Right lobe of liver (tissue), 6 donors: Measurements from ENCODE around the gene HACD1. TPM values are rescaled to one million over a fixed set of nuclear protein-coding genes. Genes with fewer than 3 reads are reported as not detected.

Experiments
- ATAC-seq, 4 donors: fragments of 200-7000 bp; cut with Tn5 transposase; one replicate each; pipeline ENCODE4 v1.9.1; 2020; ENCODE audit warnings: mild to moderate bottlenecking in 4 of 4, moderate library complexity in 4 of 4
- DNase-seq, 3 donors: peaks; one replicate each; pipeline ENCODE4 v3.0.0-alpha.2; 2020
- H3K27ac ChIP-seq, 3 donors: fragments of 200-600 bp; one replicate each; pipeline ENCODE4 v1.8.0; 2022
- H3K27me3 ChIP-seq, 2 donors: fragments of 200-600 bp; one replicate each; pipeline ENCODE4 v1.8.0; 2022
- H3K36me3 ChIP-seq, 4 donors: fragments of 200-600 bp; sonication (generic) in 1 of 4; one replicate each; pipeline versions ENCODE4 v1.5.1 to v1.8.0; 2017 to 2022; ENCODE audit warnings: control low read depth in 1 of 4
- H3K4me1 ChIP-seq, 4 donors: fragments of 200-600 bp; sonication (generic) in 1 of 4; one replicate each; pipeline versions ENCODE4 v1.5.1 to v1.8.0; 2017 to 2022; ENCODE audit warnings: control low read depth in 1 of 4
- H3K4me3 ChIP-seq, 3 donors: fragments of 200-600 bp; one replicate each; pipeline ENCODE4 v1.8.0; 2022
- H3K9me3 ChIP-seq, 4 donors: fragments of 200-600 bp; sonication (generic) in 1 of 4; one replicate each; pipeline versions ENCODE4 v1.5.1 to v1.8.0; 2017 to 2022; ENCODE audit warnings: control low read depth in 1 of 4
- CTCF ChIP-seq, 4 donors: fragments of 200-600 bp in 3 of 4; fragments of 450-650 bp in 1 of 4; IDR thresholded peaks; one replicate each; pipeline versions ENCODE4 v1.5.1 to v1.8.0; 2016 to 2022; ENCODE audit warnings: antibody characterized with exemption in 4 of 4, mild to moderate bottlenecking in 2 of 4
- POLR2A ChIP-seq: fragments of 450-650 bp; IDR thresholded peaks from one replicate; pipeline ENCODE4 v1.6.1; 2017; ENCODE audit warnings: antibody characterized with exemption, mild to moderate bottlenecking
- WGBS: methylation state at CpG from one replicate; pipeline ENCODE4 v1.1.6; 2018; ENCODE audit warnings: low coverage, low lambda C conversion rate; ENCODE audit not compliant: insufficient coverage; ENCODE audit errors: missing lambda C conversion rate; 5-methylcytosine and 5-hydroxymethylcytosine counted together
- intact Hi-C, 2 donors: fragments of 100-400 bp; cut with DNase I; formaldehyde crosslinking; loops; one replicate each; pipeline versions ENCODE4 v1.11.2 to v1.14.1; 2022
- total RNA-seq, 6 experiments: library from RNA; depleted of rRNA in 2 of 6; stranded (reverse); fragments of >200 nt in 2 of 6; fragmentation: NEBNext Ultra II Directional in 3 of 6; extraction: Animal tissue kit (Norgen Biotek cat#: 25700) in 3 of 6; gene quantifications; one replicate each; pipeline versions ENCODE4 v1.1.0 to v1.2.4, GENCODE V29; 2016 to 2023
- donor health status: DM: no; HTN: yes; CAD: no.
- donor health status: DM: no; HTN: no; CAD: no.
- donor health status: DM: no; HTN: no; CAD: no.
- donor health status: DM: no; HTN: yes; CAD: no.
- donor health status: DM: no; HTN: yes; CAD: no.

HACD1 gene
- total RNA-seq, 6 experiments from 2014 or later = 0.79 to 6.4 (median 1.7) TPM

GRCh38 chr10:17655009-17655408 is 37.8 kb upstream of the HACD1 start:
- H3K4me3 ChIP-seq = no peak overlapping the region
- intact Hi-C loops = no loop called here
- WGBS = 88% methylated on average over 3 of the region's 3 CpGs
- no peaks in the 10 kb centered on the region for H3K36me3 ChIP-seq
- DNase-seq (no peak), ATAC-seq (no peak)
- no peak overlapping the region for H3K27ac ChIP-seq
- no peaks in the 10 kb centered on the region for H3K4me1 ChIP-seq
- no peaks in the 10 kb centered on the region for H3K27me3 ChIP-seq
- H3K9me3 ChIP-seq = no peaks in the 10 kb centered on the region
- TF ChIP-seq POLR2A (no peak), CTCF (IDR thresholded peaks at IDR 0.05) (no peak)

- no peaks in the 10 kb centered on the region for H3K4me1 ChIP-seq
- no peak overlapping the region for H3K27ac ChIP-seq
- H3K4me3 ChIP-seq = no peak overlapping the region
- no peaks in the 10 kb centered on the region for H3K36me3 ChIP-seq
- ATAC-seq = no peak
- no peak for DNase-seq
- no peaks in the 10 kb centered on the region for H3K27me3 ChIP-seq
- no peaks in the 10 kb centered on the region for H3K9me3 ChIP-seq
- no peak for TF ChIP-seq CTCF (IDR thresholded peaks at IDR 0.05)
- no peak for TF ChIP-seq POLR2A
- intact Hi-C loops = no loop called here
Measured at GRCh38 chr10:17652585-17652984, 35.4 kb upstream of the HACD1 start.

GRCh38 chr10:17651896-17652295 is 34.7 kb upstream of the HACD1 start:
- TF ChIP-seq POLR2A (no peak), CTCF (IDR thresholded peaks at IDR 0.05) (no peak)
- intact Hi-C loops = no loop called here
- no peak for DNase-seq
- no peaks in the 10 kb centered on the region for H3K9me3 ChIP-seq
- H3K36me3 ChIP-seq = no peaks in the 10 kb centered on the region
- no peak overlapping the region for H3K4me3 ChIP-seq
- H3K27me3 ChIP-seq = no peaks in the 10 kb centered on the region
- ATAC-seq = no peak
- H3K27ac ChIP-seq = no peak overlapping the region
- no peaks in the 10 kb centered on the region for H3K4me1 ChIP-seq

GRCh38 chr10:17650416-17650815 is 33.2 kb upstream of the HACD1 start:
- Histone ChIP-seq H3K27me3 (no peaks in the 10 kb centered on the region), H3K9me3 (no peaks in the 10 kb centered on the region), H3K4me1 (peaks cover 0 to 9% (median 3%) of the 10 kb centered on the region in 4 donors), H3K36me3 (no peaks in the 10 kb centered on the region), H3K4me3 (no peak overlapping the region), H3K27ac (no peak overlapping the region)
- ATAC-seq (no peak), DNase-seq (no peak)
- intact Hi-C loops = no loop called here
- no peak for TF ChIP-seq POLR2A
- no peak for TF ChIP-seq CTCF (IDR thresholded peaks at IDR 0.05)
- 96% methylated on average over 8 of the region's 8 CpGs for WGBS

GRCh38 chr10:17649836-17650235 is 32.7 kb upstream of the HACD1 start:
- TF ChIP-seq POLR2A = no peak
- no peak for TF ChIP-seq CTCF (IDR thresholded peaks at IDR 0.05)
- no peak overlapping the region for H3K27ac ChIP-seq
- ATAC-seq = no peak
- no peak for DNase-seq
- WGBS = no CpG with 5 or more reads among the region's 2 CpGs
- no peaks in the 10 kb centered on the region for H3K9me3 ChIP-seq
- no peak overlapping the region for H3K4me3 ChIP-seq
- peaks cover 0 to 14% (median 6%) of the 10 kb centered on the region in 4 donors for H3K4me1 ChIP-seq
- intact Hi-C loops = no loop called here
- H3K36me3 ChIP-seq = no peaks in the 10 kb centered on the region
- H3K27me3 ChIP-seq = no peaks in the 10 kb centered on the region
